Measurements from ENCODE around the gene CLSTN2.

The CLSTN2 gene

DNA sequence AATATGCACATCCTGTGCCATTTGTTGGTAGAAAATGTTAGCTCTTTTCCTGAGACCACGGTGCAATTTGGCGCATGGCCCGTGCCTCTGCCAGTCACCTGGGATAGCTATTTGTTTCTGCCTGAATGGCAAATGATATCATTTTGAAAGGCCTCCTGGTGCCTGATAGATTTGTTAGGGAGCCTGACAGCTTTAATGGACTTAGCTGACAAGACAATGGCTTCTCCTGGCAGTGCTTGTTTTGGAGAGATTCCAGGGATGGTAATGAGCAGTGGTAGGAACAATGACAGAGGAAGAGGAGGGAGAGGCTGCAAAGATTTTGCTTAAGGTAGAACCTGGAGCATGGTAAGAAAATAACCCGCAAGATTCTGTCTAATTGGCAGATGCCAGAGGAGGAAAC, 268.5 kb downstream of the CLSTN2 start:
- TF ChIP-seq CTCF (IDR thresholded peaks at IDR 0.05; ENCODE audit: insufficient read depth, low read depth, low read length, missing control alignments) = no peak
- no peak for DNase-seq (ENCODE audit: low read depth)
- H3K4me3 ChIP-seq (ENCODE audit: low read depth, low read length) = no peak overlapping the region

GRCh38 chr3:140204271-140204984, 269.4 kb downstream of the CLSTN2 start:
- DNase-seq (ENCODE audit: low read depth) = no peak
- no peak for TF ChIP-seq CTCF (IDR thresholded peaks at IDR 0.05; ENCODE audit: insufficient read depth, low read depth, low read length, missing control alignments)
- no peak overlapping the region for H3K4me3 ChIP-seq (ENCODE audit: low read depth, low read length)

- no peak overlapping the region for H3K4me3 ChIP-seq (ENCODE audit: low read depth, low read length)
- TF ChIP-seq CTCF (IDR thresholded peaks at IDR 0.05; ENCODE audit: insufficient read depth, low read depth, low read length, missing control alignments) = no peak
- DNase-seq (ENCODE audit: low read depth) = no peak
Measured at GRCh38 chr3:140205598-140205997, 270.6 kb downstream of the CLSTN2 start.

DNA sequence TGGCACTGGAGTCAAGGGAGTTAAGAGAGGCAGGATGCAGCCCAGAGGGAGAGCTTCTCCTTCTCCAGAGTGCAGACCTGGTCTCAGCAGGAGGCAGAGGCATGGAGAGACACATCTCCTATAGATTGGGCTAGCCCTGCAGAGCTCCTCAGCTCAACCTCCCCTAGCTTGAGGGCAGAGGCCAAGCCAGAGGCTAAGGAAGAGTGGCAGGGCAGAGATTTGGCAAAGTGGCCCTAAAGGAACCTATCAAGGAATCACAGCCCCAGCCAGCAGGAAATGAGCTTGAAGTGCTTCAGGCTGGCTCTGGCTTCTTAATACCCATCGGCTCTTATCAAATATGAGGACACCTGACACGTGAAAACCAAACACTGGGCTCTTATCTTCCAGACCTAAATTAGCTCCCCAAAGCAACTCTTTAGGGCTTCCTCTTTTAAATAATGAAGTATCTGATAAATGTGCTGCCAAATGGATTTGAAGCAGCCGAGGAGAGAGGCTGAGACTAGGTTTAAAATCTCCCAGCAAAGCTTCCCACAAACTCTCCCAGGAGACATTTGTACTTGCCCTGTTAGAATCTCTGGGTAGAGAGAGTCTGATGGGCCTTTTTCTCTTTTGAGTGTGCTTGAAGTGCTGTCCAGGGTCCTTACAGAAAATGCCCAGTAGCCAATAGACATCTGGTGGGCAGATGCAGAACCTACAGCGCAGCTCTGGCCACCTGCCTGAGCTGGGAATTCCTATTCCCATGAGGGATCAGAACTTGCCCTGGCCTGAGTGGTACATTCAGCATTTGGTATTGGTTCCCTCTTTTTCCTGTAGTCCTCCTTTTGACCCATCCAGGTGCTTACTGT, 271.4 kb downstream of the CLSTN2 start:
- no peak overlapping the region for H3K4me3 ChIP-seq (ENCODE audit: low read depth, low read length)
- no peak for TF ChIP-seq CTCF (IDR thresholded peaks at IDR 0.05; ENCODE audit: insufficient read depth, low read depth, low read length, missing control alignments)
- peak; percentile 18 for DNase-seq (ENCODE audit: low read depth)

DNA sequence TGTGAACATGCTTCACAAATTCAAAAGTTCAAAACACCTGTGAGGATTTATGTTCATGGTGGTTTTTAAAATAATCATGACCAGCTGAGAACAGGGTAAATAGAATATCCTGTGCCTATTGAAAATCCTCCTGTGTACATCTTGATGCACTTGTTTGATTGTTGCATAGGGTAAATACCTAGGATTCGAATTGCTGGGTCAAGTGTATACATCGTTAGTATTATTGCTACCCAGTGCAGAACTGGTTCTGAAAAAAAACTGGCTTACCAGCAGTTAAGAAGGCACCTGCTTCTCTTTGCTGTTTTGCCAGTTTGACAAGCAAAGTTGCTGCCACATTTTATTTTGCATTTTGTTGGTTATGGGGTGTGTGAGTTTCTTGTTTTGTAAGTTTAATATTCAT, 272.6 kb downstream of the CLSTN2 start:
- no peak for DNase-seq (ENCODE audit: low read depth)
- no peak overlapping the region for H3K4me3 ChIP-seq (ENCODE audit: low read depth, low read length)
- TF ChIP-seq CTCF (IDR thresholded peaks at IDR 0.05; ENCODE audit: insufficient read depth, low read depth, low read length, missing control alignments) = no peak

- DNase-seq (ENCODE audit: low read depth) = peak; percentile 44
- peak; percentile 79 for TF ChIP-seq CTCF (IDR thresholded peaks at IDR 0.05; ENCODE audit: insufficient read depth, low read depth, low read length, missing control alignments)
- H3K4me3 ChIP-seq (ENCODE audit: low read depth, low read length) = no peak overlapping the region
Measured at GRCh38 chr3:140216249-140216648, 281.3 kb downstream of the CLSTN2 start.
